RPMI7951 (cell line): ENCODE data around the gene HSPA6. TPM values are rescaled to one million over a fixed set of nuclear protein-coding genes. Genes with fewer than 3 reads are reported as not detected.
"Not testable (repeated sequence)": the region's sequence is repeated elsewhere in the genome, so short reads cannot be mapped to it uniquely, and the experiment has no call there.

ENCODE experiments used
- DNase-seq: peaks from one replicate; pipeline ENCODE4 v3.0.0-alpha.2; 2012; ENCODE audit warnings: low read depth
- total RNA-seq: library from RNA; depleted of rRNA; stranded (reverse); fragments of >200 nt; shearing (Covaris generic); gene quantifications from 2 replicates; pipeline ENCODE4 v1.2.3, GENCODE V29; 2014

HSPA6 gene
- total RNA-seq, 1 experiment from 2014 or later, result 0.12 TPM

GRCh38 chr1:161531986-161532643 lies 7.8 kb downstream of the HSPA6 start:
- DNase-seq, result peak; percentile 33

GRCh38 chr1:161532644-161533567 lies 8.6 kb downstream of the HSPA6 start:
- DNase-seq, result peak; percentile 42

- not testable (repeated sequence) for DNase-seq
These were observed 12.8 kb downstream of the HSPA6 start for GRCh38 chr1:161537068-161537669.

- DNase-seq, result not testable (repeated sequence)
These were observed 14.7 kb downstream of the HSPA6 start for GRCh38 chr1:161538925-161539479.

DNA sequence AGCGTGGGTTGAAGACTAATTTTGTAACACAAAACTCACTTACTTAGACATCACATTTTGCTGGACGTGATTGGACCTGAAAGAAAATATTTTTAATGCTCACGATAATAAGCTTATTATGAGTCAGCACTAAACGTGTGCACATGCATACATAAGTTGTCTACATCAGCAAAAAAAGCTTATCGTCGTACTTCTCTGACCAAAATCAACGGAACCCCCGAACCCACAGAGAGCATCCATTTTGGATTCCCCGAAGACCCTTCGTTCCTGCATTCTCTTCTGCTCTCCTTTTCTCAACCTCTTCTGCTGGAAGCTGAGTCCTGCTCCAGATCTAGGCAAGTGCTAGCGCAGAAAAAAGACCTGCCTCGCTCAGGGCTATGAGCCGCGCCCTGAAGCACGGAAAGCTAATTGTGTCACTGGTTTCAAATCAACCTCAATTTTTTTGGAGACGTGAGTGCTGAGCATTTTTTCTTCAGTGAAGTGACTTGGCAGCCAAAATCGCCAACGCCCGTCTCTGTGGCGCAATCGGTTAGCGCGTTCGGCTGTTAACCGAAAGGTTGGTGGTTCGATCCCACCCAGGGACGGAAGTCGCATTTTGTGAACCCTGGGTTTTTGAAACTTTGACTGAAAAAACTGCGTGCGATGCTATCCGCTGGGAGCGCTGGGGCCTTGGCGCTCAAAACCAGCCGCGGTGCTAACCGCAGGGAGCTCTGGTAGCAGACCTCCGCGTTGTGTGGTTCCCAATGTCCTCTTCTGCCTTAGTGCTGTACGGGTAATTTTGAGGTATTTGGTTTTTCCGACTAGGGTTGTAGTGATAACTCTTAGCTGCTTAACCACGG lies 15.6 kb downstream of the HSPA6 start:
- peak; percentile 80 for DNase-seq

DNA sequence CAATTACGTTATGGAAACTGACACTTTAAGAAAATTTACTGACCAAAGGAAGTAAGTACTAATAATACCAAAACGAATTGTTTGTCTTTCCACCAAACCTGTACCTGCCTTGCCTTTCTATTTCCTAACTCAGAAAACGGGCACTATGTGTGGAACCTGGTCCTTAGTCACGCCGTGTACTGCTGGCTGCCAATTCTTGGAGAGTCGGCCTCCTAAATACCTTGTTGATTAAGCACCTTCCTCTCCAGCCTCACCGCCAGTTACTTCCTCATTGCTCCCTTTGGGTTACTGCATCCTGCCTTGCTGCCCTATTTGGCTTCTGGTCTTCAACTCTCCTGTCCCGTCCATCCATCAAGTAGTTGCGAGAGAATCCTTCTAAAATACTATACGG lies 16.2 kb downstream of the HSPA6 start:
- not testable (repeated sequence) for DNase-seq

GRCh38 chr1:161542091-161542559 lies 17.8 kb downstream of the HSPA6 start:
- not testable (repeated sequence) for DNase-seq

GRCh38 chr1:161543125-161543524 lies 18.8 kb downstream of the HSPA6 start:
- not testable (repeated sequence) for DNase-seq

DNA sequence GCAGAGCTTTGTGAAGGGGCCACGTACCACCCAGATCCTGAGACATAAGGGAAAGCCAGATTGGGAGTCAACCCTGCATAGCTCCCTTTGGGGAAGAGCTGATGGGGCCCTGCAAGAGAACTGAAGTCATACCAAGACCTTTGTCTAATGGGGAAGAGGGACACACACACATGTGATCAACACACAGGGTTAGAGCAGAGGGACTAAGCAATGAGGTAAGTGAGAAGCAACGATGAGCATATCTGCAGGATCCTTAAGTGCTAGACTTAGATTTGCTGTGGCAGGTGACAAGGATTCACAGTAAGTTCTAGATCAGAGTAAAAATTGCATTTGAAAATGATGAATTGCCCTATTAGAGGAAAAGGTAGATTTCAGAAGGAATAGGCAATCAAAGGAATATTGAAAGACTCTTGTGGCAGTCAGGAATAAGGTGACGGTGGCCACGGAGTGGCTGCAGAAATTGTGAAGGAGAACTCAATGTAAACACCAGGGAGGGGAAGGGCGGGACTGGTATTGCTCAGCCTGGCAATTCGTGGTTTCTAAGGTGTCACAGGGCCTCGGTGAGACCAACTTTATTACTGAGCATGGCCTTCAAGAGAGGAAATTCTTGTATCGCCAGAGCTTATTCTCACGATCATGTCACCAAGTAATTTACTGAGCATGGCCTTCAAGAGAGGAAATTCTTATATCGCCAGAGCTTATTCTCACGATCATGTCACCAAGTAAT lies 20.8 kb downstream of the HSPA6 start:
- not testable (repeated sequence) for DNase-seq

DNA sequence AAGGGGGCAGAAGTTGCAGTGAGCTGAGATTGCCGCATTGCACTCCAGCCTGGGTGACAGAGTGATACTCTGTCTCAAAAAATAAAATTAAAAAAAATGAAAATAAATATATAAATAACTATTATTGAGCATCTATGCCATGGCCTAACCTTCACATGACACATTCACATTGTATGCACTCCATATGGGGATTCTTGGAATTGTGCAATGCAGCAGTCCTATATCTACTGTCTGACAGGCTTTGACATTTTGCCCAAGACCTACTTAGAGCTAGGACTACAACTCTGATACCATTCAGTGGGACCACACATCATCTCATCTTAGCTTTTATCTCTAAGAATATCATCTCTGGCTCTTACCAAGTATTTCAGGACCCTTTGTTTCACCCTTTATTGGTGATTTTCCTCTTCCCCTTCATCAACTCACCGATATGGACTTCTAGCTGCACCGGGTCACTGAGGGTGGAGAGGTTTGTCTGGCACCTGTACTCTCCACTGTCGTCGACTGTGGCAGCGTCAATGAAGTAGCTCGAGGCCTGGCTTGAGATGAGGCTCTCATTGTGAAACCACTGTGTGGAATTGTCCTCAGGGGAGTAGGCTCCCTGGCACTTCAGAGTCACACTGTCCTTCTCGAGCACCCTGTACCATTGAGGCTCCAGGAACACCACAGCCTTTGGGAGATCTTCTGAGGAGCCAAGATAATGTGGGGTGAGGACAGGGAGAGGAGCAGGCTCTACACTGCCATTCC lies 23.8 kb downstream of the HSPA6 start:
- DNase-seq, result not testable (repeated sequence)

GRCh38 chr1:161548749-161549406 lies 24.5 kb downstream of the HSPA6 start:
- DNase-seq, result not testable (repeated sequence)

- DNase-seq, result no peak
These were observed 25.3 kb downstream of the HSPA6 start, which contains the start of gene FCGR3A for GRCh38 chr1:161549652-161550051. Gene FCGR3A, minus strand, starts transcription at chr1:161549818. Its CDS starts 82 bp downstream, at chr1:161549736.

GRCh38 chr1:161550942-161551341 lies 26.6 kb downstream of the HSPA6 start:
- DNase-seq, result not testable (repeated sequence)

DNA sequence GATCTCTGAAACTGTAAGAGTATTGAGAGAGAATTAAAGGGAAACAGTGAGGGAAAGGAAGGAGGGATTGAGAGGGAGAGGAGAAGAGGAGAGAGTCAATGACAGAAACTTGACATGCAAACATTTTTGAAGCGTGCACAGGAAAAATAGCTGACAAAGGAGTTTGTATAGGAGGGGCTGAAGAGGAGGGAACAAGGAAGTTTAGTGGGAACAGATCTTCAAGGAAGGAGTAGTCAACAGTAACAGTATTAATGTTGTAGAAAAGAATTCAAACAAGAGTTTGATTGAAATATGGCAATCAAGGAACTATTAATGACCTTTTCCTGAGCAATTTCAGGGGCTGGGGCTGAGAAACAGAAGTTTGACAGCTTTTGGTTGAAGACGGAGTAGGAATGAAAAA lies 29.3 kb downstream of the HSPA6 start:
- DNase-seq, result not testable (repeated sequence)

GRCh38 chr1:161554340-161554739 lies 30.0 kb downstream of the HSPA6 start:
- not testable (repeated sequence) for DNase-seq

- DNase-seq, result not testable (repeated sequence)
These were observed 30.6 kb downstream of the HSPA6 start for GRCh38 chr1:161554815-161555417.

DNA sequence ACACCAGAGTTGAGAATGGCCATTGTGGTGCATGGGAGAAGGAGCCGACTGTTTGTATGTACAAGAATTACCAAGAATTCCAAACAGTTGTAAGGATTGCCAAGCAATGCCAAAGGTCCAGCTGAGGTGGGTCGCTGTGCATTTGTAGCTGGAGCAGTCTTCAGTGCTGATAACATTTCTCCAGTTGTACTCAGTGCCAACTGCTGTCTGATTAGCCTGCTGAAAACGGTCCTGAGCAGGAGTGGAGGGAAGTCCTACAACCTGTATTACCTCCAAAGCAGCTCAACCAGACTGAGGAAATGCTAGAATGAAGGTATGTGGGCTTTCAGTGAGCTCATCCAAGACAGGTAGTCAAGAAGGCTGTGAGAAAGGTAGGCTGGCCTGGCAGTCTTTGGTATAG lies 31.8 kb downstream of the HSPA6 start:
- not testable (repeated sequence) for DNase-seq

GRCh38 chr1:161556990-161557389 lies 32.6 kb downstream of the HSPA6 start:
- DNase-seq, result not testable (repeated sequence)
